Activated B cell treated with CpG ODN at 0.5 μM for 24 hours (primary cell): ENCODE measurements around the gene KCTD16. TPM values are rescaled to one million over a fixed set of nuclear protein-coding genes. Genes with fewer than 3 reads are reported as not detected.

Experiments
- ATAC-seq: fragments of 200-7000 bp; cut with Tn5 transposase; one replicate; pipeline ENCODE4 v1.10.0; 2021; ENCODE audit warnings: low read depth, mild to moderate bottlenecking, moderate library complexity
- CTCF ChIA-PET: fragments of 350-600 bp; sonication (Branson Sonifier 250); formaldehyde crosslinking; loops from one replicate; lab custom pipeline; 2021; ENCODE audit warnings: antibody characterized with exemption; lab: Charles Lee
- POLR2A ChIA-PET: fragments of 350-600 bp; sonication (Branson Sonifier 250); formaldehyde crosslinking; loops from one replicate; lab custom pipeline; 2021; ENCODE audit warnings: antibody characterized with exemption; lab: Charles Lee
- DNase-seq: peaks from one replicate; pipeline ENCODE4 v3.0.0; 2022
- H3K27ac Mint-ChIP-seq: one replicate; pipeline ENCODE4 v1.8.0; 2020; ENCODE audit warnings: mixed read lengths
- H3K27me3 Mint-ChIP-seq: one replicate; pipeline ENCODE4 v1.8.0; 2021; ENCODE audit warnings: mixed read lengths
- H3K36me3 Mint-ChIP-seq: one replicate; pipeline ENCODE4 v1.8.0; 2021; ENCODE audit warnings: low read depth, mixed read lengths
- H3K4me1 Mint-ChIP-seq: one replicate; pipeline ENCODE4 v1.8.0; 2021; ENCODE audit warnings: mixed read lengths
- H3K4me3 Mint-ChIP-seq: one replicate; pipeline ENCODE4 v1.8.0; 2020; ENCODE audit warnings: mild to moderate bottlenecking, mixed read lengths
- H3K9me3 Mint-ChIP-seq: one replicate; pipeline ENCODE4 v1.8.0; 2020; ENCODE audit warnings: mixed read lengths
- intact Hi-C: fragments of 100-400 bp; cut with micrococcal nuclease; formaldehyde crosslinking; loops from one replicate; pipeline ENCODE4 v1.15.1; 2024
- total RNA-seq: library from RNA; stranded (reverse); gene quantifications from 2 replicates; pipeline ENCODE4 v1.2.3, GENCODE V29; 2022
- TF ChIP-seq, protein P1 (sequence below): fragments of 200-600 bp; IDR thresholded peaks from one replicate; pipeline ENCODE4 v1.8.0; 2022; ENCODE audit warnings: antibody characterized with exemption, mild to moderate bottlenecking

Gene KCTD16
- total RNA-seq, 1 donor from 2014 or later: not detected

DNA sequence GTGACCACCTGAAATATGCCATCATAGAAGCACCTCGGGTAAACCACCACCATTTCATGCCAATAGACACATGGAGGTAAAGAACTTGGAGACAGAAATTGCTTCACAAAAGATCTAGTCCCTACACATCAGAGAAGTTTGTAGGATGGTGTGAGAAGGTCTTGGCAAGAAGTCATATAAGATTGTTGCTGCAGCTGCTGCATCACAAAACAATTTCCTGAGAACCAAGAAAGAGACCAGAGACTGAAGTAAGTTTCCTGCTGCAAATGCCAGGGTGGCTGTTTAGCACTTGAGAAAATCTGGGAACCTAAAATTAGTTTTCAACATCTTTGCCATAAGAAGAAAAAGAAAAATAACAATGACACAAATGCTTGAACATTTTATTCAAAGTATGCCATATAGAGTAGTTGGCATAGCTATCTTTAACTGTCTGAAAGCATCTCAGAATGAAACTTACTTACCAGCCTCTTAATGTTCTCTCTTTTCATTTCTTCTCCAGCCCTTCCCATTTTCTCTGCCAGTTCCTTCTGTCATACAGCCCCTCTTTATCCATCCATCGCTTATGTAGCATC is 114.3 kb downstream of the KCTD16 start:
- ChIA-PET POLR2A (no interaction called here), CTCF (no interaction called here)
- no peak overlapping the region for H3K4me3 Mint-ChIP-seq
- H3K4me1 Mint-ChIP-seq: no peaks in the 10 kb centered on the region
- ATAC-seq (no peak), DNase-seq (no peak)
- no peaks in the 10 kb centered on the region for H3K27me3 Mint-ChIP-seq
- H3K27ac Mint-ChIP-seq: no peak overlapping the region
- no peaks in the 10 kb centered on the region for H3K9me3 Mint-ChIP-seq
- intact Hi-C loops: no loop called here
- TF ChIP-seq, protein P1, sequence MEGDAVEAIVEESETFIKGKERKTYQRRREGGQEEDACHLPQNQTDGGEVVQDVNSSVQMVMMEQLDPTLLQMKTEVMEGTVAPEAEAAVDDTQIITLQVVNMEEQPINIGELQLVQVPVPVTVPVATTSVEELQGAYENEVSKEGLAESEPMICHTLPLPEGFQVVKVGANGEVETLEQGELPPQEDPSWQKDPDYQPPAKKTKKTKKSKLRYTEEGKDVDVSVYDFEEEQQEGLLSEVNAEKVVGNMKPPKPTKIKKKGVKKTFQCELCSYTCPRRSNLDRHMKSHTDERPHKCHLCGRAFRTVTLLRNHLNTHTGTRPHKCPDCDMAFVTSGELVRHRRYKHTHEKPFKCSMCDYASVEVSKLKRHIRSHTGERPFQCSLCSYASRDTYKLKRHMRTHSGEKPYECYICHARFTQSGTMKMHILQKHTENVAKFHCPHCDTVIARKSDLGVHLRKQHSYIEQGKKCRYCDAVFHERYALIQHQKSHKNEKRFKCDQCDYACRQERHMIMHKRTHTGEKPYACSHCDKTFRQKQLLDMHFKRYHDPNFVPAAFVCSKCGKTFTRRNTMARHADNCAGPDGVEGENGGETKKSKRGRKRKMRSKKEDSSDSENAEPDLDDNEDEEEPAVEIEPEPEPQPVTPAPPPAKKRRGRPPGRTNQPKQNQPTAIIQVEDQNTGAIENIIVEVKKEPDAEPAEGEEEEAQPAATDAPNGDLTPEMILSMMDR: no peak
- no peaks in the 10 kb centered on the region for H3K36me3 Mint-ChIP-seq

- ChIA-PET POLR2A (no interaction called here), CTCF (no interaction called here)
- Mint-ChIP-seq H3K27ac (no peak overlapping the region), H3K27me3 (peaks cover 2% of the 10 kb centered on the region), H3K4me3 (no peak overlapping the region), H3K4me1 (no peaks in the 10 kb centered on the region), H3K36me3 (no peaks in the 10 kb centered on the region), H3K9me3 (no peaks in the 10 kb centered on the region)
- DNase-seq (no peak), ATAC-seq (no peak)
- intact Hi-C loops: no loop called here
- TF ChIP-seq, protein P1: no peak
Measured at GRCh38 chr5:144289277-144289676, 118.6 kb downstream of the KCTD16 start.

DNA sequence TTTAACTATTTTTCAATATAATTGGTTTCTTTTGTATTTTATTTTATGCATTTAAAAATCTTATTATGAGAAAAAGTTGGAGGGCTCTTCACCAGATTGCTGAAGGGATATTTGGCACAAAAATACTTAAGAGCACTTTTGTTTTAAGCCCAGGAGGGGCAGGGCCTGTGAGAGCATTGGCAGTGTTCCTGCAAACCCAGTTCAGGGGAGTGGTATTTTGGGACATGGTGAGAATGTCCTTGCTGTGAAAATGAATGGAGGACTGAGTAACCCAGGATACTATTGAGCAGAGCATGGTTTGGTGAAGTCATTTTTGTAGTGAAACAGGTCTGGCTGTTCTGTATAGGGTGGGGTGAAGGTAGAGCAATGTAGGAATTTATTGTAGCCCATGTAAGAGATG is 121.4 kb downstream of the KCTD16 start:
- CTCF ChIA-PET: no interaction called here
- DNase-seq: no peak
- Mint-ChIP-seq H3K36me3 (no peaks in the 10 kb centered on the region), H3K27me3 (peaks cover 2% of the 10 kb centered on the region), H3K4me3 (no peak overlapping the region), H3K9me3 (no peaks in the 10 kb centered on the region), H3K27ac (no peak overlapping the region), H3K4me1 (no peaks in the 10 kb centered on the region)
- intact Hi-C loops: no loop called here
- ATAC-seq: no peak
- POLR2A ChIA-PET: no interaction called here
- TF ChIP-seq, protein P1: no peak

- H3K4me3 Mint-ChIP-seq: no peak overlapping the region
- POLR2A ChIA-PET: no interaction called here
- H3K36me3 Mint-ChIP-seq: no peaks in the 10 kb centered on the region
Measured at GRCh38 chr5:144295284-144295683, 124.6 kb downstream of the KCTD16 start.

DNA sequence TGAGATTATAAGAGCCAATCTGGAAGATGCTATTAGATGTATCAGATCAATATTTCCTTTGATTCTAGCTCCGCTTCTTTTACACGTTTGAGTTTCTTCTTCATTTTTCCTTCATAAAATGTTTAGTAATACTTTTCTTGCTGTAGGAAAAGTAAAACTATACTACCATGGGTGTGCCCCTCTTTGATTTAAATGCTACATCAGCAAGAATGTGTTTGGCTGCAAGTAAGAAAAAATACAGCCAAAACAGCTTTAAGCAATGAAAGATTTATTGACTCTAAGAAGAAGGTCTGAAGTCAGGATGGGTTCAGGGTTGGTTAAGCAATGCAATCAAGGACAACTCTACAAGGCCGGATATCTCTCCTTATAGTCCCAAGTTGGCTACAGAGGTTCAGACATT is 126.4 kb downstream of the KCTD16 start:
- Mint-ChIP-seq H3K27ac (no peak overlapping the region), H3K9me3 (peaks cover 4% of the 10 kb centered on the region), H3K4me1 (no peaks in the 10 kb centered on the region), H3K27me3 (peaks cover 2% of the 10 kb centered on the region), H3K4me3 (no peak overlapping the region), H3K36me3 (no peaks in the 10 kb centered on the region)
- intact Hi-C loops: no loop called here
- no peak for ATAC-seq
- no peak for DNase-seq
- CTCF ChIA-PET: no interaction called here
- TF ChIP-seq, protein P1: no peak
- POLR2A ChIA-PET: no interaction called here

More at GRCh38 chr5:144295284-144295683, 124.6 kb downstream of the KCTD16 start:
- intact Hi-C loops: no loop called here
- Mint-ChIP-seq H3K4me1 (no peaks in the 10 kb centered on the region), H3K27me3 (peaks cover 4% of the 10 kb centered on the region), H3K9me3 (peaks cover 4% of the 10 kb centered on the region), H3K27ac (no peak overlapping the region)
- DNase-seq (no peak), ATAC-seq (no peak)
- CTCF ChIA-PET: no interaction called here
- TF ChIP-seq, protein P1: no peak
